Measurements from ENCODE around the gene DGKG. TPM values are rescaled to one million over a fixed set of nuclear protein-coding genes. Genes with fewer than 3 reads are reported as not detected.

The DGKG gene
- total and polyA plus RNA-seq, 8 donors: 4.2 to 7.6 (median 5.5) TPM

DNA sequence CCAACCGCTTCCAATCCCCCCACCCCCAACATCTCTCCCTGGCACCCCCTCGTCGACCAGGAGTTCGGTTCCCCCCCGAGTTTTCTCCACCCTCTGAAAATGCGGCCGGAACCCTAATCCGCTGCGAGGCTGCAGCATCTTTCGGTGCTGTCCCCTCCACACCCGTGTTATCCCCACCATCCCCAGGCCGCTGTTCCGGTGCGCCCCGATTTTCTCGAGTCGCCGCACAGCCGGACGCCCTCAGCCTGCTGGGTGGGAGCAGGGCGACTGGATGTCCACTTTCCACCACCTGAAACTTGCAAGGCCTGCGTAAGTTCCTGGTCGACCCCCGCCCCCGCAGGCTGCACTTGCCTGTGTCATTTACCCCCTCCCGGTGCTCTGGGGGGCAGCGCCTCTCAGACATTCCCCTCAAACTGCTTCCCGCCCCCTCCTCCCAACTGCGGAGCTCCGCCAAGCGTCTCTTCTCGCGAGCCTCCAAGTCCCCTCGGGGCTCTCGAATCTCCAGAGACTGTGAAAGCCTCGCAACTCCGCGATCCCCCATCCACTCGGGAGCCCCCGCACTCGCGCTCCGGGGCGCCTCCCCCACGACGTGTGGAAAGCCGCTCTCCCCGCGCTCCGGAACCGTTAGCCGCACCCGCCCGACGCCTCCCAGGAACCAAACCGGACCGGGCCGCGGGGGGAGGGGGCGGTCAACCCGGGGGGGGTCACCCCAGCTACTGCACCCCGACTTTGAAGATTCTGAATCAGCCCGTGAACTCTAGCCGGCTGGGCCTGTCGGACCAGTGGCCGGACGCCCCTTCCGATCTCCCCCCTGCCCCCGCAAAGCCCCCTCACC is 253.7 kb downstream of the DGKG start:
- DNase-seq: peak in 3 of 4 donors; percentile 58 to 87 (median 59)
- peak; percentile 1 for ATAC-seq
- Histone ChIP-seq H3K27me3 (peaks cover 5 to 82% of the 10 kb centered on the region in 2 donors), H3K36me3 (no peaks in the 10 kb centered on the region), H3K27ac (peak overlapping the region; percentile 75 to 83), H3K4me1 (peaks cover 17 to 38% of the 10 kb centered on the region in 2 donors), H3K4me3 (peak overlapping the region; percentile 77 to 79), H3K9me3 (no peaks in the 10 kb centered on the region)
- intact Hi-C loops (cut with DNase I): no loop called here
- TF ChIP-seq, protein P1, sequence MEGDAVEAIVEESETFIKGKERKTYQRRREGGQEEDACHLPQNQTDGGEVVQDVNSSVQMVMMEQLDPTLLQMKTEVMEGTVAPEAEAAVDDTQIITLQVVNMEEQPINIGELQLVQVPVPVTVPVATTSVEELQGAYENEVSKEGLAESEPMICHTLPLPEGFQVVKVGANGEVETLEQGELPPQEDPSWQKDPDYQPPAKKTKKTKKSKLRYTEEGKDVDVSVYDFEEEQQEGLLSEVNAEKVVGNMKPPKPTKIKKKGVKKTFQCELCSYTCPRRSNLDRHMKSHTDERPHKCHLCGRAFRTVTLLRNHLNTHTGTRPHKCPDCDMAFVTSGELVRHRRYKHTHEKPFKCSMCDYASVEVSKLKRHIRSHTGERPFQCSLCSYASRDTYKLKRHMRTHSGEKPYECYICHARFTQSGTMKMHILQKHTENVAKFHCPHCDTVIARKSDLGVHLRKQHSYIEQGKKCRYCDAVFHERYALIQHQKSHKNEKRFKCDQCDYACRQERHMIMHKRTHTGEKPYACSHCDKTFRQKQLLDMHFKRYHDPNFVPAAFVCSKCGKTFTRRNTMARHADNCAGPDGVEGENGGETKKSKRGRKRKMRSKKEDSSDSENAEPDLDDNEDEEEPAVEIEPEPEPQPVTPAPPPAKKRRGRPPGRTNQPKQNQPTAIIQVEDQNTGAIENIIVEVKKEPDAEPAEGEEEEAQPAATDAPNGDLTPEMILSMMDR (IDR thresholded peaks at IDR 0.05): no peak

DNA sequence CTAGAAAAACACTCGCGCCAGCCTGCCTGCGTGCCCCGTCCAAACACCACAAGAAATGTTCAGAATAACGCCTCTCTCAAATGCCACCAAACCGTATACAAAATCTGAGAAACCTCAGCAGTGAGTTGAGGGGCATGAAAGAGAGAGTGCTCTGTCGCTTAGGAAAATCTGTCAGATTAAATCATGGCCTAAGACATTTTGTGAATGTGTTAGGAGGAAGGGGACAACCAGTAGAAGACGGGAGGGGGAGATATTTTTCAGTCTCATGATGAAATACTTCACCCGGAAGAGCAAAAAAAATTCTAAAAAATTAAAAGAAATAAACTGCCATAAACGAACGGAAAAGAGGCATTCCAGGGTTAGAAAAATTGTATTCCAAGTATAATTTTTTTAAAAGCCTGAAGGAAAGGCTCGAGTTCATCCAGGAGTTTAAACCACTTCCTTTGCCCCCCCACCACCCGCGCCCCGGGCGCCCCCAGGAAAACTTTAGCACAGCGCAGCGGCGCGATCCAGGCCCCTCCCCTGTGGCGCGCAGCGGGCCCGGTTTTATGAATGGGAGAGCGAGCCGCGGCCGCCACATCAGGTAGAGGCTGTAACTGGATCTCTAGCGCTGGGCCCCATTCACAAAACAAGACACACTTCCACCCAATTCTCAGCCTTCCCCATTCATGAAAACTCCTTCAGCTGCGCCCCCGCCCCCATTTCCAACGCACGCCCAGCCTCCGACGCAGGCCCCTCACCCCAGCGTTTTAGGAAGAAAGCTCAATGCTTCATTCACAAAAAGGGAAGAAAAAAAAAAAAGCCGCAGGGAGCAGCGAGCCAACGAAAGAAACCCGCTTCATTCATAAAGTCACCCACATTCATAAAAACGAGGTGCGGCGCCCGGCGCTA is 254.6 kb downstream of the DGKG start:
- H3K27me3 ChIP-seq: peaks cover 5 to 73% of the 10 kb centered on the region in 2 donors
- ATAC-seq (peak; percentile 42), DNase-seq (peak; percentile 65 to 92 (median 78))
- peak overlapping the region; percentile 77 to 79 for H3K4me3 ChIP-seq
- peaks cover 17 to 38% of the 10 kb centered on the region in 2 donors for H3K4me1 ChIP-seq
- intact Hi-C loops (cut with DNase I): no loop called here
- TF ChIP-seq, protein P1 (IDR thresholded peaks at IDR 0.05): no peak
- H3K27ac ChIP-seq: peak overlapping the region in 1 of 2 donors; percentile 83
- H3K36me3 ChIP-seq: no peaks in the 10 kb centered on the region
- H3K9me3 ChIP-seq: no peaks in the 10 kb centered on the region

DNA sequence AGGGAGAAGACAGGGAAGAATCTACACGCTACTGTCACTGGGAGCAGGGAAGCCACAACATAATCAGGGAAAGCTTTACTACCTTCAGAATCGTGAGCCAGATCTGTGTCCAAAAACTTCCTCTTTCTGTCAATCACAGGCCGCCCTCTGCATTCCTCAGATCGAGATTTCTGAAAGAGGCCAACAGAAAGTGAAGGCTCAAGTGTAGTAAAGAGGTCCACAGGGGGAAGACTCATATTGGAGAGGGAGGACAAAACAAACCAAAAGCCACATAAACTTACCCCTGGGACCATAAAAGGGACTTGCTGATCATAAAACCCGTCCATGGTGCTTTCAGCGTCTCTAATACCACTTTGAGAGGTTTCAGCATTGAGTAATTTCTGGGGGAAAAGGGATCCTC is 256.5 kb downstream of the DGKG start:
- Histone ChIP-seq H3K4me1 (peaks cover 13 to 35% of the 10 kb centered on the region in 2 donors), H3K4me3 (no peak overlapping the region), H3K9me3 (no peaks in the 10 kb centered on the region), H3K36me3 (no peaks in the 10 kb centered on the region), H3K27me3 (peaks cover 0 to 54% of the 10 kb centered on the region in 2 donors), H3K27ac (no peak overlapping the region)
- TF ChIP-seq, protein P1 (IDR thresholded peaks at IDR 0.05): no peak
- DNase-seq (no peak), ATAC-seq (no peak)
- intact Hi-C loops (cut with DNase I): no loop called here

DNA sequence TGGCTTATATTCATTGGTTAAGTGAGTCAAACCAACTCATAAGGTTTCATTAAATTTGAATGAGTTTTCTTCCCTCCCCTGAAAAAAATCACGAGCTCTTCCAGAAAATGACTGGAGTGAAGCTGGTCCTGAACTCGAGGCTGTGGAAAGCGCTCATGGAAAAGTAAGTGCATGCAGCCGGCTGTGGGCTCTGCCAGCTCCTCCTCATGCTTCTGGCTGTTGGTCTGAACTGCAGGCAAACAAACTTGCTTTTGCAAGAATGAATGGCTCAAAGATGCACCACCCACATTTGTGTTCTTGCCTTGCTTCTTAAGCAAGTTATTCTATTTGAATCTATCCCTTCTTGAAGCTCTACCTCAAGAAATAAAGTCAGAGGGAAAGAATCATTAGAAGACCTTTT is 259.3 kb downstream of the DGKG start:
- DNase-seq: no peak
- no peak for ATAC-seq
- intact Hi-C loops (cut with DNase I): no loop called here
- no peaks in the 10 kb centered on the region for H3K36me3 ChIP-seq
- no peak overlapping the region for H3K4me3 ChIP-seq
- H3K27ac ChIP-seq: no peak overlapping the region
- no peaks in the 10 kb centered on the region for H3K9me3 ChIP-seq
- H3K4me1 ChIP-seq: peaks cover 12 to 44% of the 10 kb centered on the region in 2 donors
- H3K27me3 ChIP-seq: peaks cover 0 to 46% of the 10 kb centered on the region in 2 donors
- TF ChIP-seq, protein P1 (IDR thresholded peaks at IDR 0.05): no peak

DNA sequence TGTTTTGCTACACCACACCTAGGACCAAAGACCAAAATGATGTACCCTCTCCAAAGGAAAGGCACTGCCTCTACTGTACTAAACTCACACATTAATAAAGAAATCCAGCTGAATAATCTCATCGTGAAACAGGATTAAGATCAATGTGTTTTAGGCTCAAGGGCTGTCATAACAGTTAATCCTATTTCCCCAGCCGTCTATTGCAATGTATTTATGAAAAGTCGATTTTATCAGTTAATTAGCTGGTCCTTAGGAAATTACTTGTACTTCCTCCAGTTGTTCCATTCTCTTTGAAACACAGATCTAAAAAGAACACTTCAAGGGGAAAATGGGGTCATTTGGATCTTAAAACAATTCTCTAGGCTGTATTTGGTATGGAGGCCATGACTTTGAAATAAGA is 261.6 kb downstream of the DGKG start:
- TF ChIP-seq, protein P1 (IDR thresholded peaks at IDR 0.05): no peak
- Histone ChIP-seq H3K9me3 (no peaks in the 10 kb centered on the region), H3K27ac (no peak overlapping the region), H3K4me3 (no peak overlapping the region), H3K36me3 (no peaks in the 10 kb centered on the region), H3K27me3 (peaks cover 0 to 28% of the 10 kb centered on the region in 2 donors), H3K4me1 (peaks cover 21 to 44% of the 10 kb centered on the region in 2 donors)
- DNase-seq: no peak
- intact Hi-C loops (cut with DNase I): no loop called here
- ATAC-seq: no peak

Data from left lung (tissue), 10 donors.